IMR-90 (cell line): ENCODE data around the gene SPTSSA. TPM values are rescaled to one million over a fixed set of nuclear protein-coding genes. Genes with fewer than 3 reads are reported as not detected.
A peak's percentile ranks its signal among the peaks of the same experiment; 100 is the strongest.

Source experiments
- ATAC-seq: fragments of 200-7000 bp; cut with Tn5 transposase; 2 replicates; pipeline ENCODE4 v1.9.1; 2020; ENCODE audit warnings: low read depth, mild to moderate bottlenecking, moderate library complexity
- BruUV-seq: library from RNA; stranded (reverse); fragments of 400-500 nt; replicated peaks from 2 replicates; lab custom pipeline; 2021; lab: Mats Ljungman, UMichigan
- CTCF ChIA-PET: fragments of 300-600 bp; formaldehyde crosslinking; extraction: SDS; loops from one replicate; lab custom pipeline; 2021; ENCODE audit warnings: antibody characterized with exemption; lab: Yijun Ruan, JAX
- POLR2A ChIA-PET: fragments of 300-600 bp; sonication (Branson Sonifier 250); formaldehyde crosslinking; loops from one replicate; lab custom pipeline; 2022; ENCODE audit warnings: antibody characterized with exemption; ENCODE audit not compliant: unreplicated experiment; lab: Charles Lee
- DNase-seq: peaks from one replicate; pipeline ENCODE4 v3.0.0; 2013
- H2AFZ ChIP-seq: replicated peaks from 2 replicates; pipeline ENCODE3; 2013; ENCODE audit warnings: low read length, mild to moderate bottlenecking; ENCODE audit not compliant: poor library complexity
- H2AK5ac ChIP-seq: 2 replicates; pipeline ENCODE4 v1.6.1; 2013; ENCODE audit warnings: low read depth, low read length, inconsistent platforms
- H2AK9ac ChIP-seq: replicated peaks from 2 replicates; pipeline ENCODE3; 2013; ENCODE audit warnings: mild to moderate bottlenecking, low read depth, low read length, moderate library complexity; ENCODE audit not compliant: poor library complexity
- H2BK120ac ChIP-seq: 2 replicates; pipeline ENCODE4 v1.6.1; 2013; ENCODE audit warnings: low read depth, low read length, inconsistent platforms
- H2BK15ac ChIP-seq: 3 replicates; pipeline ENCODE4 v1.6.1; 2013; ENCODE audit warnings: low read depth, low read length, inconsistent platforms
- H2BK20ac ChIP-seq: 2 replicates; pipeline ENCODE4 v1.6.1; 2013; ENCODE audit warnings: low read depth, mild to moderate bottlenecking, inconsistent platforms, low read length, moderate library complexity
- H2BK5ac ChIP-seq: 2 replicates; pipeline ENCODE4 v1.6.1; 2013; ENCODE audit warnings: mild to moderate bottlenecking, low read depth, low read length, inconsistent platforms; ENCODE audit not compliant: poor library complexity, severe bottlenecking
- H3K14ac ChIP-seq: replicated peaks from 2 replicates; pipeline ENCODE4 v1.6.1; 2013; ENCODE audit warnings: low read depth, low read length, inconsistent platforms
- H3K18ac ChIP-seq: 2 replicates; pipeline ENCODE4 v1.6.1; 2013; ENCODE audit warnings: low read depth, low read length, control low read depth
- H3K23ac ChIP-seq: 2 replicates; pipeline ENCODE4 v1.6.1; 2013; ENCODE audit warnings: low read depth, low read length, inconsistent platforms
- H3K27ac ChIP-seq: 2 replicates; pipeline ENCODE4 v1.5.1; 2013; ENCODE audit warnings: mild to moderate bottlenecking, control low read depth, low read length; ENCODE audit not compliant: insufficient read depth
- H3K27me3 ChIP-seq: 2 replicates; pipeline ENCODE4 v1.6.1; 2013; ENCODE audit warnings: low read length; ENCODE audit not compliant: control insufficient read depth, insufficient read depth
- H3K36me3 ChIP-seq: 2 replicates; pipeline ENCODE4 v1.6.1; 2013; ENCODE audit warnings: low read length, mixed read lengths; ENCODE audit not compliant: control insufficient read depth, insufficient read depth
- H3K4ac ChIP-seq: 2 replicates; pipeline ENCODE4 v1.6.1; 2013; ENCODE audit warnings: low read depth, low read length, inconsistent platforms
- H3K4me1 ChIP-seq: 2 replicates; pipeline ENCODE4 v1.6.1; 2013; ENCODE audit warnings: low read length, mixed read lengths; ENCODE audit not compliant: control insufficient read depth, insufficient read depth
- H3K4me2 ChIP-seq: 2 replicates; pipeline ENCODE4 v1.6.1; 2013; ENCODE audit warnings: low read depth, mild to moderate bottlenecking, control low read depth, low read length, moderate library complexity
- H3K4me3 ChIP-seq: 2 replicates; pipeline ENCODE4 v1.5.1; 2013; ENCODE audit warnings: low read depth, mild to moderate bottlenecking, control low read depth, low read length, moderate library complexity; ENCODE audit not compliant: insufficient read depth
- H3K56ac ChIP-seq: 2 replicates; pipeline ENCODE4 v1.6.1; 2013; ENCODE audit warnings: low read length, inconsistent platforms; ENCODE audit not compliant: insufficient read depth; ENCODE audit errors: extremely low read depth
- H3K79me1 ChIP-seq, 2 experiments: 2 replicates each; pipeline ENCODE4 v1.6.1; 2013; ENCODE audit warnings: low read length in 2 of 2, inconsistent platforms in 1 of 2, low read depth in 1 of 2
- H3K9ac ChIP-seq: 2 replicates; pipeline ENCODE4 v1.6.1; 2013; ENCODE audit warnings: low read depth, low read length, control low read depth
- H3K9me1 ChIP-seq: 2 replicates; pipeline ENCODE4 v1.6.1; 2013; ENCODE audit warnings: low read length, inconsistent platforms; ENCODE audit not compliant: insufficient read depth
- H3K9me3 ChIP-seq: 2 replicates; pipeline ENCODE4 v1.6.1; 2013; ENCODE audit warnings: low read length; ENCODE audit not compliant: control insufficient read depth, insufficient read depth
- H4K20me1 ChIP-seq: 2 replicates; pipeline ENCODE4 v1.6.1; 2013; ENCODE audit warnings: low read length, inconsistent platforms; ENCODE audit not compliant: insufficient read depth
- H4K5ac ChIP-seq: 2 replicates; pipeline ENCODE4 v1.6.1; 2013; ENCODE audit warnings: mild to moderate bottlenecking, low read depth, low read length, control low read depth
- H4K8ac ChIP-seq, 2 experiments: 2 replicates each; pipeline ENCODE4 v1.6.1; 2013; ENCODE audit warnings: low read depth in 2 of 2, low read length in 2 of 2, control low read depth in 1 of 2, inconsistent platforms in 1 of 2
- H4K91ac ChIP-seq: 2 replicates; pipeline ENCODE4 v1.6.1; 2013; ENCODE audit warnings: low read depth, low read length, inconsistent platforms; ENCODE audit not compliant: insufficient read depth
- BHLHE40 ChIP-seq: fragments of 150-350 bp; IDR thresholded peaks from 2 replicates; pipeline ENCODE4 v1.6.1; 2016; ENCODE audit warnings: mild to moderate bottlenecking, low read depth, low read length
- CEBPB ChIP-seq: IDR thresholded peaks from 2 replicates; pipeline ENCODE4 v1.6.1; 2012; ENCODE audit warnings: low read depth, low read length, improper control_type of control experiment
- CHD1 ChIP-seq: IDR thresholded peaks from 2 replicates; pipeline ENCODE4 v1.6.1; 2012; ENCODE audit warnings: low read depth, low read length, improper control_type of control experiment
- FOS ChIP-seq: fragments of 150-350 bp; IDR thresholded peaks from 2 replicates; pipeline ENCODE4 v1.6.1; 2016; ENCODE audit warnings: low read depth, low read length
- MXI1 ChIP-seq: IDR thresholded peaks from 2 replicates; pipeline ENCODE4 v1.6.1; 2012; ENCODE audit warnings: low read depth, mild to moderate bottlenecking, low read length, moderate library complexity, borderline replicate concordance
- NFE2L2 ChIP-seq: fragments of 150-350 bp; IDR thresholded peaks from 2 replicates; pipeline ENCODE4 v1.6.1; 2016; ENCODE audit warnings: low read depth, mild to moderate bottlenecking, low read length
- POLR2A ChIP-seq: IDR thresholded peaks from 2 replicates; pipeline ENCODE4 v1.6.1; 2012; ENCODE audit warnings: mild to moderate bottlenecking, low read depth, low read length
- RAD21 ChIP-seq: IDR thresholded peaks from 2 replicates; pipeline ENCODE4 v1.6.1; 2012; ENCODE audit warnings: low read length, improper control_type of control experiment
- RCOR1 ChIP-seq: IDR thresholded peaks from 2 replicates; pipeline ENCODE4 v1.6.1; 2012; ENCODE audit warnings: mild to moderate bottlenecking, low read length, improper control_type of control experiment; ENCODE audit not compliant: insufficient replicate concordance
- SMC3 ChIP-seq: fragments of 150-350 bp; IDR thresholded peaks from 2 replicates; pipeline ENCODE4 v1.6.1; 2016; ENCODE audit warnings: low read depth, mild to moderate bottlenecking, antibody characterized with exemption, low read length, moderate library complexity
- USF2 ChIP-seq: fragments of 150-350 bp; IDR thresholded peaks from 2 replicates; pipeline ENCODE4 v1.6.1; 2017; ENCODE audit warnings: mild to moderate bottlenecking, antibody characterized with exemption, low read length, low read depth
- WGBS, 2 experiments: methylation state at CpG; one replicate each; pipeline versions ENCODE4 v1.1.5 to v1.1.7; 2013; ENCODE audit warnings: missing lambda C conversion rate in 2 of 2; ENCODE audit not compliant: insufficient read length in 1 of 2; ENCODE audit errors: extremely low coverage in 2 of 2; 5-methylcytosine and 5-hydroxymethylcytosine counted together
- dilution Hi-C: fragments of 300-500 bp; cut with HindIII; formaldehyde crosslinking; loops from one replicate; pipeline ENCODE4 v1.14.3; 2018; ENCODE audit warnings: low sequenced_read_pairs; ENCODE audit not compliant: unreplicated experiment
- in situ Hi-C: fragments of 300-500 bp; cut with MboI; formaldehyde crosslinking; loops from 3 replicates; pipeline ENCODE4 v1.14.3; 2019; ENCODE audit warnings: low sequenced_read_pairs, inconsistent platforms, mixed read lengths
- intact Hi-C: fragments of 100-400 bp; cut with micrococcal nuclease; formaldehyde crosslinking; loops from 2 replicates; pipeline ENCODE4 v1.10.0; 2022
- polyA plus RNA-seq, 3 experiments: library from polyadenylated mRNA; depleted of rRNA; stranded (reverse); fragments of >200 nt; gene quantifications; 2 replicates each; pipeline ENCODE4 v1.2.3, GENCODE V29; 2012; ENCODE audit warnings: low replicate concordance in 1 of 3
- total RNA-seq: library from RNA; depleted of rRNA; stranded (reverse); fragments of >200 nt; gene quantifications from 2 replicates; pipeline ENCODE4 v1.2.3, GENCODE V29; 2012
- TF ChIP-seq, protein P1 (sequence below): fragments of 150-350 bp; IDR thresholded peaks from 2 replicates; pipeline ENCODE4 v1.6.1; 2016; ENCODE audit warnings: low read depth, mild to moderate bottlenecking, low read length, moderate library complexity, borderline replicate concordance
- TF ChIP-seq, protein P2 (sequence below): conservative IDR thresholded peaks from 2 replicates; pipeline ENCODE4 v1.5.1; 2012; ENCODE audit warnings: mild to moderate bottlenecking, low read depth, low read length, improper control_type of control experiment

Gene SPTSSA
- total and polyA plus RNA-seq, 2 of the 4 experiments (the other 2 are of a cell fraction) = 10.8 to 26.2 TPM

GRCh38 chr14:34465069-34465859 is 3.2 kb upstream of the SPTSSA start:
- ChIA-PET POLR2A (interaction anchor here (1.2 kb wide), 1 partner anchor 13 kb away, joined by 3 read pairs; no protein-coding TSS in a partner anchor), CTCF (interaction anchor here (0.7 kb wide), 1 partner anchor 18 kb away, joined by 3 read pairs; no protein-coding TSS in a partner anchor)
- Histone ChIP-seq H3K4me2 (peak overlapping the region; percentile 63; the same call in 1 of the 2 replicates), H2AK9ac (no peak overlapping the region), H2BK15ac (no peak overlapping the region; the same call in 2 of the 3 replicates), H3K4me3 (no peak overlapping the region), H3K9me1 (peaks cover 8% of the 10 kb centered on the region), H4K8ac (peak overlapping the region; percentile 40 to 64; a peak in 2 of 4 replicates), H2BK20ac (peak overlapping the region; percentile 0), H3K79me1 (peaks cover 0 to 13% of the 10 kb centered on the region in 2 experiments; a peak in 2 of 4 replicates), H3K9ac (no peak overlapping the region), H2AK5ac (no peak overlapping the region), H3K36me3 (no peaks in the 10 kb centered on the region), H2BK5ac (no peak overlapping the region), H3K4me1 (peaks cover 4% of the 10 kb centered on the region; the same call in 1 of the 2 replicates), H3K27me3 (0 out of 2 replicates have a peak, but pooled peaks cover 1% of the 10 kb centered on the region), H3K23ac (no peak overlapping the region; the same call in 1 of the 2 replicates), H4K20me1 (peaks cover 13% of the 10 kb centered on the region; the same call in 1 of the 2 replicates), H3K4ac (no peak overlapping the region; the same call in 1 of the 2 replicates), H3K27ac (no peak overlapping the region), H3K9me3 (no peaks in the 10 kb centered on the region), H3K18ac (peak overlapping the region; percentile 61), H2AFZ (peak overlapping the region; percentile 73), H3K14ac (no peak overlapping the region; the same call in 1 of the 2 replicates), H4K91ac (peak overlapping the region; percentile 78), H2BK120ac (peak overlapping the region; percentile 50; the same call in 1 of the 2 replicates), H4K5ac (peak overlapping the region; percentile 86; the same call in 1 of the 2 replicates), H3K56ac (no peak overlapping the region)
- BruUV-seq = no TSS peak
- dilution Hi-C loops = no loop called here
- WGBS, 2 experiments = 65% methylated on average over 2 of the region's 2 CpGs; no CpG with 5 or more reads in 1 of the 2 experiments
- intact Hi-C loops = no loop called here
- DNase-seq = peak; percentile 33
- in situ Hi-C loops = no loop called here
- ATAC-seq = no peak
- no peak for TF ChIP-seq POLR2A
- TF ChIP-seq SMC3 = no peak
- peak; percentile 87 for TF ChIP-seq NFE2L2
- no peak for TF ChIP-seq MXI1
- no peak for TF ChIP-seq FOS
- TF ChIP-seq CEBPB = no peak
- TF ChIP-seq USF2 = no peak
- no peak for TF ChIP-seq CHD1
- TF ChIP-seq, protein P1, sequence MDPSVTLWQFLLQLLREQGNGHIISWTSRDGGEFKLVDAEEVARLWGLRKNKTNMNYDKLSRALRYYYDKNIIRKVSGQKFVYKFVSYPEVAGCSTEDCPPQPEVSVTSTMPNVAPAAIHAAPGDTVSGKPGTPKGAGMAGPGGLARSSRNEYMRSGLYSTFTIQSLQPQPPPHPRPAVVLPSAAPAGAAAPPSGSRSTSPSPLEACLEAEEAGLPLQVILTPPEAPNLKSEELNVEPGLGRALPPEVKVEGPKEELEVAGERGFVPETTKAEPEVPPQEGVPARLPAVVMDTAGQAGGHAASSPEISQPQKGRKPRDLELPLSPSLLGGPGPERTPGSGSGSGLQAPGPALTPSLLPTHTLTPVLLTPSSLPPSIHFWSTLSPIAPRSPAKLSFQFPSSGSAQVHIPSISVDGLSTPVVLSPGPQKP = no peak
- TF ChIP-seq RCOR1 = no peak
- no peak for TF ChIP-seq BHLHE40
- TF ChIP-seq, protein P2, sequence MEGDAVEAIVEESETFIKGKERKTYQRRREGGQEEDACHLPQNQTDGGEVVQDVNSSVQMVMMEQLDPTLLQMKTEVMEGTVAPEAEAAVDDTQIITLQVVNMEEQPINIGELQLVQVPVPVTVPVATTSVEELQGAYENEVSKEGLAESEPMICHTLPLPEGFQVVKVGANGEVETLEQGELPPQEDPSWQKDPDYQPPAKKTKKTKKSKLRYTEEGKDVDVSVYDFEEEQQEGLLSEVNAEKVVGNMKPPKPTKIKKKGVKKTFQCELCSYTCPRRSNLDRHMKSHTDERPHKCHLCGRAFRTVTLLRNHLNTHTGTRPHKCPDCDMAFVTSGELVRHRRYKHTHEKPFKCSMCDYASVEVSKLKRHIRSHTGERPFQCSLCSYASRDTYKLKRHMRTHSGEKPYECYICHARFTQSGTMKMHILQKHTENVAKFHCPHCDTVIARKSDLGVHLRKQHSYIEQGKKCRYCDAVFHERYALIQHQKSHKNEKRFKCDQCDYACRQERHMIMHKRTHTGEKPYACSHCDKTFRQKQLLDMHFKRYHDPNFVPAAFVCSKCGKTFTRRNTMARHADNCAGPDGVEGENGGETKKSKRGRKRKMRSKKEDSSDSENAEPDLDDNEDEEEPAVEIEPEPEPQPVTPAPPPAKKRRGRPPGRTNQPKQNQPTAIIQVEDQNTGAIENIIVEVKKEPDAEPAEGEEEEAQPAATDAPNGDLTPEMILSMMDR = no peak
- TF ChIP-seq RAD21 = no peak
